ENCODE data around the gene BRME1.
"Not testable (repeated sequence)": the region's sequence is repeated elsewhere in the genome, so short reads cannot be mapped to it uniquely, and the experiment has no call there.

Gene BRME1

GRCh38 chr19:13926010-13926409 lies 20.1 kb upstream of the BRME1 start:
- no peak for DNase-seq

GRCh38 chr19:13923194-13923987 lies 17.5 kb upstream of the BRME1 start:
- no peak for DNase-seq

GRCh38 chr19:13922118-13922517 lies 16.2 kb upstream of the BRME1 start:
- DNase-seq: not testable (repeated sequence)

- peak; percentile 16 to 50 (median 42) for DNase-seq
Measured at GRCh38 chr19:13920940-13921747, 15.2 kb upstream of the BRME1 start.

- no peak for DNase-seq
Measured at GRCh38 chr19:13920524-13920923, 14.6 kb upstream of the BRME1 start.

GRCh38 chr19:13918726-13919411 lies 13.0 kb upstream of the BRME1 start:
- DNase-seq: no peak

GRCh38 chr19:13917888-13918406 lies 12.0 kb upstream of the BRME1 start:
- no peak for DNase-seq

GRCh38 chr19:13914777-13915176 lies 8.9 kb upstream of the BRME1 start:
- no peak for DNase-seq

GRCh38 chr19:13913352-13913751 lies 7.4 kb upstream of the BRME1 start:
- DNase-seq: no peak

GRCh38 chr19:13909430-13909829 lies 3.5 kb upstream of the BRME1 start:
- DNase-seq: no peak

- DNase-seq: no peak
Measured at GRCh38 chr19:13908674-13909073, 2.8 kb upstream of the BRME1 start.

- no peak for DNase-seq
Measured at GRCh38 chr19:13906910-13907309, 993 bp upstream of the BRME1 start.

GRCh38 chr19:13906521-13906904 lies 596 bp upstream of the BRME1 start:
- DNase-seq: peak in 3 of 4 experiments; percentile 20 to 28 (median 24)

- DNase-seq: peak in 3 of 4 experiments; percentile 24 to 57 (median 49)
Measured at GRCh38 chr19:13902993-13903555, 2.8 kb downstream of the BRME1 start.

GRCh38 chr19:13899912-13900584 lies 5.9 kb downstream of the BRME1 start:
- peak in 2 of 4 experiments; percentile 16 to 22 for DNase-seq

GRCh38 chr19:13899393-13899792 lies 6.5 kb downstream of the BRME1 start:
- no peak for DNase-seq

- DNase-seq: no peak
Measured at GRCh38 chr19:13896227-13896626, 9.7 kb downstream of the BRME1 start.

GRCh38 chr19:13894552-13894951 lies 11.4 kb downstream of the BRME1 start:
- no peak for DNase-seq

- DNase-seq: no peak
Measured at GRCh38 chr19:13892870-13893269, 13.0 kb downstream of the BRME1 start.

GRCh38 chr19:13890136-13890535 lies 15.8 kb downstream of the BRME1 start:
- no peak for DNase-seq

- no peak for DNase-seq
Measured at GRCh38 chr19:13888281-13888680, 17.6 kb downstream of the BRME1 start.

GRCh38 chr19:13887517-13887916 lies 18.4 kb downstream of the BRME1 start:
- DNase-seq: peak in 1 of 4 experiments; percentile 12

Data from suppressor macrophage (primary cell).